Measurements from ENCODE around the gene MAST4. TPM values are rescaled to one million over a fixed set of nuclear protein-coding genes. Genes with fewer than 3 reads are reported as not detected.

MAST4 gene
- polyA plus RNA-seq, 1 experiment, result 4.0 TPM

- POLR2A ChIA-PET, result no interaction called here
- no peaks in the 10 kb centered on the region for H3K36me3 ChIP-seq (ENCODE audit: control insufficient read depth, insufficient read depth, low read length)
- DNase-seq (ENCODE audit: low read depth), result no peak
- no peaks in the 10 kb centered on the region for H3K27me3 ChIP-seq (ENCODE audit: control insufficient read depth, insufficient read depth, low read length)
- TF ChIP-seq CTCF (IDR thresholded peaks at IDR 0.05; ENCODE audit: insufficient read depth, low read depth, low read length), result no peak
- H3K4me3 ChIP-seq (ENCODE audit: low read depth, low read length), result no peak overlapping the region
- CTCF ChIA-PET, result no interaction called here
These were observed 295.2 kb downstream of the MAST4 start for GRCh38 chr5:66891184-66891925.

GRCh38 chr5:66892716-66893115, 296.5 kb downstream of the MAST4 start:
- no peak for TF ChIP-seq CTCF (IDR thresholded peaks at IDR 0.05; ENCODE audit: insufficient read depth, low read depth, low read length)
- Histone ChIP-seq H3K4me3 (ENCODE audit: low read depth, low read length) (no peak overlapping the region), H3K27me3 (ENCODE audit: control insufficient read depth, insufficient read depth, low read length) (no peaks in the 10 kb centered on the region), H3K36me3 (ENCODE audit: control insufficient read depth, insufficient read depth, low read length) (no peaks in the 10 kb centered on the region)
- ChIA-PET POLR2A (no interaction called here), CTCF (no interaction called here)
- no peak for DNase-seq (ENCODE audit: low read depth)

DNA sequence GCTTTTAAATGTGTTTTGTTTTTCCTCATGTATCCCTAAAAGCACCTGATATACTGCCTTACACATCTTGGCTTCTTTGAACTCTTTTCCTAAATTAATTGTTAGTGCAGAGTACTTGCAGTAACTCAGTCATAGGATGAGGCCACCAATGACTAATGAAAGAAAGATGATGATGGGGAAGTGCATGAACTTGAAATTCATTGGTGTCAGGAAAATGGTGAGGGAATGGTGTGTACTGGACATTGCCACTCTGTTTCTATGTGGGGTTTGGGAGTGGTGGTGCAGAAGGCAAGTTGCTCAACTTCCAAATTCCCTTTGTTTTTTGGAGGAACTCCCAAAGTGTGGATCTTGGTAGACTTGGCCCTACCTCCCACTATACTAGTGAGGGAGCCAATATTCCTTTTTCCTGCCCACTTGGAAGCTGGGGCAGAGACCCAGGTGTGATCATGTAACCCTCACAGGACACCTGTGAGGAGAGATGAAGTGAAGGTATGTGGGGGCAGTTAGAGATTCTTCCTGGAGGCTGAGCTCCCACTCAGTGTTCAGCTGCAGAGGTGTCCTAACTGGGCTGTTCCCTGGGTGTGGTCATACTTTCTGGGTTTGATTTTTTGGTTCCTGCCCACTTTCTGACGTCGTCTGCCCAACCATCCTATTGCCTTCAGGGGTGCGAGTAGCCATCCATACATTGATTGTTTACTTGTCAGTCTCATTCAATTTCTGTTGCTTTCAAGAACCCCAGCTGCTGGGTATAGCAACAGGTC, 298.5 kb downstream of the MAST4 start:
- CTCF ChIA-PET, result no interaction called here
- POLR2A ChIA-PET, result no interaction called here
- Histone ChIP-seq H3K4me3 (ENCODE audit: low read depth, low read length) (no peak overlapping the region), H3K27me3 (ENCODE audit: control insufficient read depth, insufficient read depth, low read length) (no peaks in the 10 kb centered on the region), H3K36me3 (ENCODE audit: control insufficient read depth, insufficient read depth, low read length) (no peaks in the 10 kb centered on the region)
- DNase-seq (ENCODE audit: low read depth), result no peak
- TF ChIP-seq CTCF (IDR thresholded peaks at IDR 0.05; ENCODE audit: insufficient read depth, low read depth, low read length), result no peak

- Histone ChIP-seq H3K4me3 (ENCODE audit: low read depth, low read length) (no peak overlapping the region), H3K27me3 (ENCODE audit: control insufficient read depth, insufficient read depth, low read length) (no peaks in the 10 kb centered on the region), H3K36me3 (ENCODE audit: control insufficient read depth, insufficient read depth, low read length) (no peaks in the 10 kb centered on the region)
- POLR2A ChIA-PET, result no interaction called here
- no peak for TF ChIP-seq CTCF (IDR thresholded peaks at IDR 0.05; ENCODE audit: insufficient read depth, low read depth, low read length)
- CTCF ChIA-PET, result no interaction called here
- no peak for DNase-seq (ENCODE audit: low read depth)
These were observed 300.0 kb downstream of the MAST4 start for GRCh38 chr5:66896171-66896570.

- CTCF ChIA-PET, result interaction anchor here (0.8 kb wide), 1 partner anchor 17 kb away, joined by 3 read pairs; no protein-coding TSS in a partner anchor
- Histone ChIP-seq H3K36me3 (ENCODE audit: control insufficient read depth, insufficient read depth, low read length) (no peaks in the 10 kb centered on the region), H3K27me3 (ENCODE audit: control insufficient read depth, insufficient read depth, low read length) (no peaks in the 10 kb centered on the region), H3K4me3 (ENCODE audit: low read depth, low read length) (no peak overlapping the region)
- POLR2A ChIA-PET, result no interaction called here
- DNase-seq (ENCODE audit: low read depth), result no peak
- TF ChIP-seq CTCF (IDR thresholded peaks at IDR 0.05; ENCODE audit: insufficient read depth, low read depth, low read length), result no peak
These were observed 301.2 kb downstream of the MAST4 start for GRCh38 chr5:66897356-66897755.

All from BJ (cell line).